ENCODE data around the gene CAPN10.

DNA sequence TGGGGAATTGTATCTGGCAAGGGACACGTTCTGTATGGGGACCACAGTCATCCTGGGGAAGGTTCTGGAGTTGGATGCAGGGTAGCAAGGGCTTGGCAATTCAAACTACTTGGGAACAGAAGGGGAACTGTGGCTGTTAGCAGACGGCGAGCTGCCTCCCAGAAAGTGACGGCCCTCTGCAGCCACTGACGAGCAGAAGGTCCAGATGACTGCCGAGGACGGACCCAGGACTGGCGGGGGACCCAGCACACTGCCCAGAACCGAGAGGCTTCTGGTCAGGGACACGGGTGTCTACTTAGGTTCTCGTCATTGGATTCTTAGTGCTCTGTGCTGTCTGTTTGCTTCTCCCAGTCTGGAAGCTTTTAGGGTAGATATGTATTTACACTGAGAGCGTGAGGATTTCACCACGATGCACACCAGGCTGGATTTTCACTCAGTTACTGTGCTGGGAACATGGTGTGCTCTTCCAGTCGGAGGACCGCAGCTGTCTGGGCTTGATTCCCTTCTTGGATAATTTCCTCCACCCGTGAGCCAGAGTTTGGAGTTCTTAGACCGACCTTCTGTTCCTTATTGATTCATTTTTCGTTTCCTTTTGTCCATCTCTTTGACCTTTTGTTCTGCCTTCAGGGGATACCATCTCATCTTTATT, 52.1 kb downstream of the CAPN10 start:
- TF ChIP-seq POLR2A (IDR thresholded peaks at IDR 0.05) (no peak), CTCF (IDR thresholded peaks at IDR 0.05 in 4 of 5, conservative IDR thresholded peaks at IDR 0.05 in 1 of 5) (no peak)
